Natural killer cell (primary cell): ENCODE results near the gene HERC3. TPM values are rescaled to one million over a fixed set of nuclear protein-coding genes. Genes with fewer than 3 reads are reported as not detected.

ENCODE experiments used
- ATAC-seq, 3 donors: fragments of 150-1000 bp in 2 of 3; fragments of 200-7000 bp in 1 of 3; cut with Tn5 transposase; 1 replicate in 1 of 3; 2 replicates in 2 of 3; pipeline ENCODE4 v1.10.0; 2021; ENCODE audit warnings: mild to moderate bottlenecking in 2 of 3, moderate library complexity in 2 of 3
- DNase-seq, 2 donors: peaks; one replicate each; pipeline versions ENCODE4 v3.0.0 to v3.0.0-alpha.2; 2013 to 2021; ENCODE audit warnings: mixed read lengths in 1 of 2
- H3K27ac ChIP-seq: one replicate; pipeline ENCODE4 v1.5.1; 2013; ENCODE audit warnings: mild to moderate bottlenecking, low read length
- H3K27me3 ChIP-seq: one replicate; pipeline ENCODE4 v1.6.1; 2013; ENCODE audit warnings: low read length; ENCODE audit not compliant: control insufficient read depth, insufficient read depth
- H3K36me3 ChIP-seq: one replicate; pipeline ENCODE4 v1.6.1; 2013; ENCODE audit warnings: low read length; ENCODE audit not compliant: control insufficient read depth, insufficient read depth
- H3K4me1 ChIP-seq: one replicate; pipeline ENCODE4 v1.6.1; 2013; ENCODE audit warnings: low read length; ENCODE audit not compliant: control insufficient read depth, insufficient read depth
- H3K4me3 ChIP-seq: one replicate; pipeline ENCODE4 v1.5.1; 2013; ENCODE audit warnings: low read length
- H3K9me3 ChIP-seq: one replicate; pipeline ENCODE4 v1.6.1; 2013; ENCODE audit warnings: low read length; ENCODE audit not compliant: control insufficient read depth, insufficient read depth
- H3K27ac Mint-ChIP-seq, 2 donors: one replicate each; pipeline ENCODE4 v1.8.0; 2022; ENCODE audit warnings: mild to moderate bottlenecking in 2 of 2, mixed read lengths in 2 of 2, moderate library complexity in 1 of 2
- H3K27me3 Mint-ChIP-seq, 2 donors: one replicate each; pipeline ENCODE4 v1.8.0; 2022; ENCODE audit warnings: low read depth in 2 of 2, mixed read lengths in 2 of 2
- H3K36me3 Mint-ChIP-seq: one replicate; pipeline ENCODE4 v1.8.0; 2022; ENCODE audit warnings: mixed read lengths
- H3K4me1 Mint-ChIP-seq, 2 donors: one replicate each; pipeline ENCODE4 v1.8.0; 2022; ENCODE audit warnings: mixed read lengths in 2 of 2
- H3K4me3 Mint-ChIP-seq: one replicate; pipeline ENCODE4 v1.8.0; 2022; ENCODE audit warnings: mild to moderate bottlenecking, moderate library complexity, mixed read lengths
- H3K9me3 Mint-ChIP-seq, 2 donors: one replicate each; pipeline ENCODE4 v1.8.0; 2022; ENCODE audit warnings: mixed read lengths in 2 of 2
- WGBS: methylation state at CpG from one replicate; pipeline ENCODE4 v1.1.7; 2013; ENCODE audit warnings: missing lambda C conversion rate; ENCODE audit not compliant: insufficient coverage; 5-methylcytosine and 5-hydroxymethylcytosine counted together
- intact Hi-C: fragments of 100-400 bp; cut with micrococcal nuclease; formaldehyde crosslinking; loops from one replicate; pipeline ENCODE4 v1.14.2; 2022
- total RNA-seq, 4 donors: library from RNA; stranded (reverse); fragments of 120-200 nt in 1 of 4; gene quantifications; one replicate each; pipeline versions ENCODE4 v1.2.3 to v1.2.4, GENCODE V29; 2013 to 2022
- TF ChIP-seq, protein P1 (sequence below): fragments of 200-600 bp; IDR thresholded peaks from one replicate; pipeline ENCODE4 v1.8.0; 2022; ENCODE audit warnings: antibody characterized with exemption

Gene HERC3
- total RNA-seq, 3 donors from 2014 or later (not counting 1 experiment from before 2014, with no cell fraction given): 59.1 to 85.0 (median 61.9) TPM

DNA sequence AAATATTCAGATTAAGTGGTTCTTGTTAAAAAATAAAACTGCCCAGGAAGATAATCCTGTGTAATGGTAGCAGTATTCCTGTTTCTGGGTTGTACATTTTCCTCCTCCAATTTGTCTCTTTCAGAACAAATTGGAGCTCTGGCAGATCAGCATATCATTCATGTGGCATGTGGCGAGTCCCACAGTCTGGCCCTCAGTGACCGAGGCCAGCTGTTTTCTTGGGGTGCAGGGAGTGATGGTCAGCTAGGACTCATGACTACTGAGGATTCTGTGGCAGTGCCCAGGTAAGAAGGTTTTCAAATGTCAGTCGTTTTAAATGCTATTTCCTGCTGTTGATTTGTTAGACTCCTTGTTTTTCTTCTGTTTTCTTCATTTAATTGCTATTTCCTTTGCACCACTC, 57.4 kb downstream of the HERC3 start:
- ATAC-seq (no peak), DNase-seq (no peak)
- Mint-ChIP-seq H3K36me3 (no peaks in the 10 kb centered on the region), H3K4me3 (no peak overlapping the region), H3K27ac (no peak overlapping the region), H3K27me3 (no peaks in the 10 kb centered on the region), H3K4me1 (peaks cover 40 to 48% of the 10 kb centered on the region in 2 donors), H3K9me3 (no peaks in the 10 kb centered on the region)
- H3K27me3 ChIP-seq: no peaks in the 10 kb centered on the region
- no peak overlapping the region for H3K4me3 ChIP-seq
- WGBS: 87% methylated on average over 3 of the region's 3 CpGs
- intact Hi-C loops: no loop called here
- no peaks in the 10 kb centered on the region for H3K4me1 ChIP-seq
- H3K9me3 ChIP-seq: no peaks in the 10 kb centered on the region
- peaks cover 16% of the 10 kb centered on the region for H3K36me3 ChIP-seq
- TF ChIP-seq, protein P1, sequence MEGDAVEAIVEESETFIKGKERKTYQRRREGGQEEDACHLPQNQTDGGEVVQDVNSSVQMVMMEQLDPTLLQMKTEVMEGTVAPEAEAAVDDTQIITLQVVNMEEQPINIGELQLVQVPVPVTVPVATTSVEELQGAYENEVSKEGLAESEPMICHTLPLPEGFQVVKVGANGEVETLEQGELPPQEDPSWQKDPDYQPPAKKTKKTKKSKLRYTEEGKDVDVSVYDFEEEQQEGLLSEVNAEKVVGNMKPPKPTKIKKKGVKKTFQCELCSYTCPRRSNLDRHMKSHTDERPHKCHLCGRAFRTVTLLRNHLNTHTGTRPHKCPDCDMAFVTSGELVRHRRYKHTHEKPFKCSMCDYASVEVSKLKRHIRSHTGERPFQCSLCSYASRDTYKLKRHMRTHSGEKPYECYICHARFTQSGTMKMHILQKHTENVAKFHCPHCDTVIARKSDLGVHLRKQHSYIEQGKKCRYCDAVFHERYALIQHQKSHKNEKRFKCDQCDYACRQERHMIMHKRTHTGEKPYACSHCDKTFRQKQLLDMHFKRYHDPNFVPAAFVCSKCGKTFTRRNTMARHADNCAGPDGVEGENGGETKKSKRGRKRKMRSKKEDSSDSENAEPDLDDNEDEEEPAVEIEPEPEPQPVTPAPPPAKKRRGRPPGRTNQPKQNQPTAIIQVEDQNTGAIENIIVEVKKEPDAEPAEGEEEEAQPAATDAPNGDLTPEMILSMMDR: no peak
- H3K27ac ChIP-seq: no peak overlapping the region

DNA sequence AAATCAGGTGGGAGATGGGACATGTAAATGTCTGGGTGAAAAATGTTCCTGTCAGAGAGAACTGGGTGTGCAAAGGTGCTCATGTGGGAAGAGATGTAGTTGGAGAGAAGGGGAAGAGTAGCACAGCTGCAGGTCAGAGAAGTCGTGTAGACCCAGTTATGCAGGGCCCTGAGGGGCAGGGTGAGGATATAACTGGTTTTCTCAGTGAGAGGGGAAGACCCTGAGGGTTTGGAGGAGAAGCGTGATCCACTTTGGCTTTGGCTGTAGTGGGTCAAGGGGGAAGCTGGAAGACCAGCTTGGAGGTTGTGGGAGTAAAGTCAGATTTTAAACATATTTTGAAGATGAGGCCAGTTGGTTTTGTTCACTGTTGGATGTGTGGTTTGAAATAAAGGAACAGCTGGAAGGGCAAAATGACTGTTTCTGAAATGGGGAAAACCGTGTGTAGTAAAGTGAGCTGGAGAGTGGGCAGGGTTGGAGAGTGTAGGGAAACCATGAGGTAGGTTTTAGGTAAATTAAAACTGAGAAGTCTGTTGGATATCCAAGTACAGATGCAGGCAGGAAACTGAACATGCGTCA, 61.2 kb downstream of the HERC3 start:
- H3K9me3 Mint-ChIP-seq: no peaks in the 10 kb centered on the region
- peak overlapping the region in 1 of 2 donors; percentile 17 for H3K27ac Mint-ChIP-seq
- peaks cover 12 to 31% of the 10 kb centered on the region in 2 donors for H3K4me1 Mint-ChIP-seq
- H3K36me3 ChIP-seq: peaks cover 40% of the 10 kb centered on the region
- no peak for ATAC-seq
- 86% methylated on average over 4 of the region's 4 CpGs for WGBS
- no peaks in the 10 kb centered on the region for H3K27me3 Mint-ChIP-seq
- H3K4me3 ChIP-seq: no peak overlapping the region
- TF ChIP-seq, protein P1: no peak
- H3K9me3 ChIP-seq: no peaks in the 10 kb centered on the region
- no peak overlapping the region for H3K4me3 Mint-ChIP-seq
- intact Hi-C loops: no loop called here
- H3K27me3 ChIP-seq: no peaks in the 10 kb centered on the region
- no peak for DNase-seq
- H3K27ac ChIP-seq: no peak overlapping the region
- H3K36me3 Mint-ChIP-seq: peaks cover 15% of the 10 kb centered on the region
- H3K4me1 ChIP-seq: no peaks in the 10 kb centered on the region

DNA sequence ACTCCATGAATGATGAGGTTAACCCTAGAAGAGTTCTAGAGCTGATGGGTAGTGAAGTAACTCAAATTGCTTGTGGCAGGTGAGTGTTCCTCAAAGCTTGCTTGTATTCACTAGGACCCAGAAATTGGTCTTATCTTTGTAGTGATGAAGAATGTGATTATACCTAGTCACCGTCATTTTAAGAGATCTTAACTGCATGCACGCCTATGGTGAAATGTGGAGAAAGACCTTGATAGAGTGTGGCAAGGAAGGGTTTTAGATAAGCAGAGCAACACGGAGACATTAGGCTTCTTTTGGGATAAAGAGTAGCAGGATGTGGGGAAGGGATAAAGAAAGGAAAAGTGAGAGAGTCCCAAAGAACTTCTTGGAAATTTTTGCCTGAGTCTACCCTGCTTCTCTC, 62.9 kb downstream of the HERC3 start:
- DNase-seq (no peak), ATAC-seq (peak in 1 of 3 donors; percentile 43)
- no peak overlapping the region for H3K4me3 ChIP-seq
- peaks cover 4 to 23% of the 10 kb centered on the region in 2 donors for H3K4me1 Mint-ChIP-seq
- H3K4me3 Mint-ChIP-seq: no peak overlapping the region
- WGBS: 98% methylated on average over 3 of the region's 3 CpGs
- peak overlapping the region in 1 of 2 donors; percentile 10 for H3K27ac Mint-ChIP-seq
- intact Hi-C loops: no loop called here
- H3K9me3 Mint-ChIP-seq: no peaks in the 10 kb centered on the region
- H3K4me1 ChIP-seq: no peaks in the 10 kb centered on the region
- TF ChIP-seq, protein P1: no peak
- H3K9me3 ChIP-seq: no peaks in the 10 kb centered on the region
- no peaks in the 10 kb centered on the region for H3K27me3 Mint-ChIP-seq
- H3K36me3 Mint-ChIP-seq: peaks cover 15% of the 10 kb centered on the region
- H3K27ac ChIP-seq: no peak overlapping the region
- peaks cover 47% of the 10 kb centered on the region for H3K36me3 ChIP-seq
- no peaks in the 10 kb centered on the region for H3K27me3 ChIP-seq
